GM19467 (cell line): ENCODE measurements around the gene LRRC32.
A peak's percentile ranks its signal among the peaks of the same experiment; 100 is the strongest.
"Not testable (repeated sequence)": the region's sequence is repeated elsewhere in the genome, so short reads cannot be mapped to it uniquely, and the experiment has no call there.

ENCODE experiments used
- ATAC-seq: cut with Tn5 transposase; IDR thresholded peaks from one replicate; pipeline ENCODE4 v1.9.1; 2021; ENCODE audit warnings: mild to moderate bottlenecking, moderate library complexity; ENCODE audit not compliant: unreplicated experiment

LRRC32 gene

DNA sequence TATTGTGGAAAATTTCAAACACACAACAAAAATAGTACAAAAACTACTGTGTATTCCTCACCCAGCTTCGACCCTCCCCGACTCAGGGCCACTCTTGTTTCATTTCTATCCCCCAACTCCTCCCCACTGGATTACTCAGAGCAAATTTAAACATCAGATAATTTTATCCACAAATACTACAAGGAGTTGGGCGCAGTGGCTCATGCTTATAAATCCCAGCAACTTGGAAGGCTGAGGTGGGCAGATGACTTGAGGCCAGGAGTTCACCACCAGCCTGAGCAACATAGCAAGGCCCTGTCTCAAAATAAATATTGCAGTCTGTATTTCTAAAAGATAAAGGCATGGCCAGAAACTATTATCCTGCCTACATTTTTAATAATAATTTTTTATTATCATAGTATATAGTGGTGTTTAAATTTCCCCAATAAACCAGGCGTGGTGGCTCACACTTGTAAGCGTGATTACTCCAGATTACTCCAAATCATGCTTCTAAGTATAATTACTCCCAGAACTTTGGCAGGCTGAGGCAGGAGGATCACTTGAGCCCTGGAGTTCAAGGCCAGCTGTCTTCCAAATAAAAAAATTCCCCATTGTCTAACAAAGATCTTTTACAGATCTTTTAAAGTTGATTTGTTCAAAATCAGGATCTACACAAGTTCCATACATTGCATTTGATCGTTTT lies 39.8 kb downstream of the LRRC32 start:
- ATAC-seq = no peak

DNA sequence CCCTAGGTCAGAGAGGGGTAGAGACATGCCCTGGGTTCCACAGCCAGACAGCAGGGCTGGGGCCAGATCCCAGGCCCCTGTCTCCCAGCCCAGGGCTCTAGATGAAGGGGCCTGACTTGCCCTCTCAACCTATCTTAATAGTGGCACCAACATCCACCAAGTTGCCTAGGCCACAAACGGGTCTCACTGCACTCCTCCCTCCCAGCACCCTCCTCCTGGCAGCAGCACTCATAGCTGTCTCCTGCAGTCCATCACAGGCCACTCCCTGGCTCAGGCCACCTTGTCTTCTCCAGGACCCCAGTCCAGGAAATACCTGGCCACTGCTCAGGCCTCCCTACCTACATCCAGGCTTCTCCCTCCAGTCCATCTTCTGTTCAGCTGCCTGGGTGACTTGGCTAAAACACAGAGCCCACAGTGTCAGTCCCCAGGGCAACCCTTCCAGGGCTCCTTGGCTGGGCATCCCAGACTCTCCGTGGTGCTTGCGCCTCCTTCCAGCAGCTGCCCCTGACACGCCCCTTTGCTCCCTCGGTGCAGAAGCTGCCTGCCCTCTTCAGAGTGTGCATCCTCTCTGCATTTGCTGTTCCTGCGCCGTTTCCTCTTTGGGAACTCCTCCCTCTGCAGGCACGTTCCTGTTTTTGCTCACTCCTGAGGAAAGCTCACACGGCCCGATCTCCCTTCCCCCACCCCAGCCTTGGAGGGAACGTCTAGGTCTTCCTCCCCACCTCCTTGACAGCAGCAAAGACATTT lies 40.5 kb downstream of the LRRC32 start:
- ATAC-seq = no peak

DNA sequence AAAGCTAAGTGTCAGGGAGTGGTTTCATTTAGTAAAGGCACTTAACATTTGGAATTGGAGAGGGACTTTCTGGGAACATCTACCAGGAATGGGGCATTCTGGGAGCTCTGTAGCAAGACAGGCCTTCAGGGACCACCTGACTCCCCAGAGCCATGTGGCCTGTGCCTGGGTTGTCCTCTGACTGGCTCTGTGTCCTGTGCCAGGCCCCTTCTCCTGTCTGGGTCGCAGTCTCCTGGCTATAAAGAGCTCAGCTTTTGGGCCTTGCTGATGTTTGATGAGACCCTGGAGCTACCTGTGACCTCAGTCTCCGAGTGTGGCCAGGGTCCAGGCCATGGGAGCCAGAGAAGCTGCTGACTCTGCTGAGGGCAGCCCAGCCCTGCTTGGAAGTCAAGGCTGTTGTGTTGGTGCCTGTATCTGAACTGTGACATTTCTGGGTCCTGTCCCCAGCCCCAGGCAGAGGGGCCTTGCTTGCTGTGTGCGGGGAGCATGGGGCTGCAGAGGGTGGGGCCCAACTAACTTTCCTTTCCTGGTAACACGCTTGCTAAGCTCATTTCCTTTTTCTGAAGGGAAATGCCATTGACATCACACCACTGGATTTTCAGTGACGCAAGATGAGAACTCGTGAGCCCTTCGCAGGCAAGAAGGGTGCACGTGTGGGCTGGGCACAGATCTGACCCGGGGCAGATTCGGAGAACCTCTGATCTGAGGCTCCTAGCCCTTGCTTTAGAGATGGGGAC lies 41.3 kb downstream of the LRRC32 start:
- no peak for ATAC-seq

DNA sequence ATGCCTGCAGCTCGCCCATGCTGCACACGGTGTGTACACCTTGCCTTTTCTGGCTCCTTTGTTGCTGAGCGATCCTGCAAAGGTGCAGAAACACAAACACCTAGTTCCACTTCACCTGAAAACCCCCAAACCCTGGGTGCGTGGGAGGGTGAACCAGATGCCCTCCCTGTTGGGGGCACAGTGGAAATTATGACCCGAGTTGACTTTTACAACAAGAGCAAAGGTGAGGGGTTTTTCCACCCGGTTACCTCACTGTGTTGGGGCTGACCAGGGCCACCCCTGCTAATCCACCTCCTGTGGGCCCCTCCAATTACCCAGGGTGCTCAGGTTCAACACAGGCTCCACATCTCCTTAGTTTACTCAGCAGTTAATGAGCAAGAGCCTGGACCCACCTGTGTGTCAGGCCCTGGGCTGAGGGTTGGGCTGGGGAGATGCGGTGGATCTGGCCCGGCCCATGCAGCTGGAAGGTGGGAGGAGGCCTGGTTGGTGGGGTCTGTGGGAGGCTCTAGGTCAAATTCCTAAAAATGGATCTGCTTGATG lies 42.1 kb downstream of the LRRC32 start:
- ATAC-seq = no peak

DNA sequence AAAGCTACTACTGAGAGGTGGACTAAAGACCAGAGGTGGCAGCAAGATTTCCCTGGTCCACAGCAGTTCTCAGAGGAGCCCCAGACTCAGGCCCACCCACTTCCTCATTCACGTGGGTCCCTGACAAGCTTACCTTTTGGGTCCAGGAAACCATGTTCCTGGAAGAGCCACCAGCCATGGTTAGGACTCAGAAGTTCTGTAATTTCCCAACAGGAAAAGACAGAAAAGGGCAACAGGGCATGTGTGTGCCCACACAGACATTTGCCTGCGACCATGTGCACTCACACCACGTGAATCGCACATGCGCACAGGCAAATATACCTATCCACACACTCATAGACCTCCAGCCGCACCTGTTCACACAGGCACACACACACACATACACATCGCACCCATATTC lies 42.9 kb downstream of the LRRC32 start:
- ATAC-seq = no peak

DNA sequence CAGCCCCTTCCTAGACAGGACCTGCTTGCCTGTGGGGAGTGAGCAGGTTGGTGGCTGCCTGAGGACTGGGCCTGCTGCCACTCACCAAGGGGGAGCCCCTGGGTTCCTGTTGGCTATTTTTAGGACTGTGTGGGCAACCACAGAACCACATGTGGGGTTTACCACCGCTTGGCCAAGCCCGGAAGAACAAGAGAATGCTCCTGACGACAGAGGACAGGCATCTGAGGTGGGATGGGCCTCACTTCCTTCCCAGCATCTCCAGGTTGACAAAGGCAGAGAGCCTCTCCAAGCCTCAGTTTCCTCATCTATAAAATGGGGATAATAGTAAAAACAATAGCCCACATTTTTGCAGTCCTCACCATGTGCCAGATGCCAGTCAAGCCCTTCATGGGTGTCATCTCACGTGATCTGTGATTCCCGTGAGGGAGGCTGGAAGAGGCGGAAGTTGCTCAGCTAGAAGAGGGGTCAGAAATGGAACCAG lies 43.6 kb downstream of the LRRC32 start:
- ATAC-seq = peak; percentile 82

DNA sequence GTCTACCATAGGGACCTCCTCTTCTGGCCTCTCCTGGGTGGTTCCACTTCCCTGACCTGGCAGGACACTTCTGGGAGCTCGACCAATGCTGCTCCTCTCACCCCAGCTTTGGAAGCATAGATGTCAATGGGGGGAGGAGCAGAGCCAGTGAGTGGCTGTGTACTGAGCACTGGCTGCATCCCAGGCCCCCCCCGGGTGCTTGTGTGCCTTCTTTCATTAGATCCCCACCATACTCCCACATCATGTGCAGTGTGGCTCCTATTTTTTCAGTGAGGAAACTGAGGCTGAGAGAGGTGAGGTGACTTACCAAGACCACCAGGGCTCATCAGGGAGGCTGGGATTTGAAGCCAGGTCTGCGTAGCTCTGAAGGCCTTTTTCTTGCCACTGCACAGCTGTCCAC lies 44.3 kb downstream of the LRRC32 start:
- ATAC-seq = no peak

DNA sequence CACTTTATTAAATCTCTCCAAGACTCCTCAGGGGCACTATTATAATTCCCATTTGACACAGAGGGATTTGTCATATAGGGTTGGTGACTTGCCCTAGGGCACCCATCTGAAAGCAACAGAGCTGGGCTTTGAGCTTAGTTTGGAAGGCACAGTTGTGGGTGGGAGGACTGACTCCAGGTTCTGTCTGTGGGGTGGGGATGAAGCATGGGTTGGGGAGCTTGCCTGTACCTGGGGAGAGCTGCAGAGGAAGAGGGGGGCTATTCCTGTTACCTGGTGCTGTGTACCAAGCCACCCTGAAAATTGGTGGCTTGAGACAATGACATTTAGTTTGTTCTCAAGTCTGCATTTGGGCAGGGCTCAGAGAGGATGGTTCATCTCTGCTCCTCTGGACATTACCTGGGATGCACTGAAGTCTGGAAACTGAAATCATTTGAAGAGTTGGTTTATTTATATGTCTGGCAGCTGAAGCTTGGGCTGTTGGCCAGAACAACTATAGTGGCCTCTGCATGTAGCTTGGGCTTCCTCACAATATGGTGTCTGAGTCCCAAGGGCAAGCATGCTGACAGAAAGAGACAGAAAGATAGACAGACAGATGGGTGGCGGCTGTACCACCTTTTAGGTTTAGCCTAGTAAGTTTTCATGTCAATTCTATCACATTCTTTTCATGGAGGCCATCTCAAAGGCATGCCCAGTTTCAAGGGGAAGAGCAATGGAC lies 44.9 kb downstream of the LRRC32 start:
- no peak for ATAC-seq

DNA sequence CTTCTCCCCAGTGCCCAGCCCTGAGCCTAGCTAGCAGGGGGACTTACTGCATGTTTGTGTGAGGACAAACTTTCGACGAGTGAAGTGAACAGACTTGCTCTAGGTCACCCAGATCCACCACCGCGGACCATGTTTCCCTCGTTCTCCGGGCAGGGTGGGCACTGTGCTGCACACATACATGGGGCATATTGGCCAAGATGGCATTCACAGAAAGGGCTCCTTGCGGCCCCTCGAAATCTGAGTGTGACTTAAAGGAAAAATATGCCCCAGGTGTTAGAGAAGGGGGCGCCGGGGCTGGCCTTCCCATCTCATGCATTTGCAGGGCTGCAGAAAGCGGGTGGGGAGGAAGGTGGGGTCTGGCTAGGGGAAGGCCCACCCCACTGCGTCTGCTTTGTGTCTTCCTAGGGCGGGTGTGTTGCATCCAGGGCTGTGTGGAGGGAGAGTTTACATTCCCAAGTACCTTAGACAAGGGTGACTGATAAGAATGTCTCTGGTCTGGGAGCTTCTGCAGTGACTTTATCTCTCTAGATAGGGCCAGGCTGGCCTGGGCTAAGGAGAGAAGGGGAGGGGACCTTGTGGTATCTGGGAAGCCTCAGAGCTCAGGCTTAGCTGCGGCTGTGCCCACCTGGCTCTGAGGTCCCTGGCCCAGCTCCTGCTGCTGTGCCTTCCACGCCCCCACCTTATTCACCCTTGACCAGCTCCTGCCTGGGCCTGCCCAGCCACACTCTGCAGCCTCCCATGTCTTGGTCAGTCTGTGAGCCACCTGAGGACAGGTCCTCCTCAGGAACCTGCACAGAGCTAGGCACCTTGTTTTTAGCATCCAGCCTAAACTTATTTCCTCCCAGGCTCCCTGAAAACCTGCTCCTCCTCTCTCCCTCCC lies 45.8 kb downstream of the LRRC32 start:
- ATAC-seq = no peak

DNA sequence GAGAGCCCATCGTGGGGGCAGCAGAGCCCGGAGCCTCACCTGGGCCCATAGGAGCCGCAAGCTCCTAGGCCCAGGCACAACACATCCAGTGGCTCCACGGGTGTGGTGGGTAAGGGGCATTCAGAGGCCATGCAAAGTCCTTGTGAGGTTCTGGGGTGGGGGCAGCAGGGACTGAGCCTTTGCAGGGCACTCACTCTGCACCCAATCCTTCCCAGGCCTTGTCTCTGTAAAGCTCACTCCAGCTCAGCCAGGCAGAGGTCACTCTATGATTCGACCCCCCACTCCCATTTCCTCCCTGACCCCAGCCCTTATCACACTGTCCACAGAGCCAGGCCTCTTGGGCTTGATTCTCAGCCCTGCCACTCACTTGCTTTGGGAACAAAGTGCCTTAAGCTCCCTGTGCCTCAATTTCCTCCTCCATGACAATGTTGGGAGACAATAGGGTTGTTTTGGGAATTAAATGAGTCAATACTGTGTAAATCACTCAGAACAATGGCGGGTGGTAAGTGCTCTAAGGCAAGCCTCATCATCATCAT lies 46.6 kb downstream of the LRRC32 start:
- ATAC-seq = no peak

DNA sequence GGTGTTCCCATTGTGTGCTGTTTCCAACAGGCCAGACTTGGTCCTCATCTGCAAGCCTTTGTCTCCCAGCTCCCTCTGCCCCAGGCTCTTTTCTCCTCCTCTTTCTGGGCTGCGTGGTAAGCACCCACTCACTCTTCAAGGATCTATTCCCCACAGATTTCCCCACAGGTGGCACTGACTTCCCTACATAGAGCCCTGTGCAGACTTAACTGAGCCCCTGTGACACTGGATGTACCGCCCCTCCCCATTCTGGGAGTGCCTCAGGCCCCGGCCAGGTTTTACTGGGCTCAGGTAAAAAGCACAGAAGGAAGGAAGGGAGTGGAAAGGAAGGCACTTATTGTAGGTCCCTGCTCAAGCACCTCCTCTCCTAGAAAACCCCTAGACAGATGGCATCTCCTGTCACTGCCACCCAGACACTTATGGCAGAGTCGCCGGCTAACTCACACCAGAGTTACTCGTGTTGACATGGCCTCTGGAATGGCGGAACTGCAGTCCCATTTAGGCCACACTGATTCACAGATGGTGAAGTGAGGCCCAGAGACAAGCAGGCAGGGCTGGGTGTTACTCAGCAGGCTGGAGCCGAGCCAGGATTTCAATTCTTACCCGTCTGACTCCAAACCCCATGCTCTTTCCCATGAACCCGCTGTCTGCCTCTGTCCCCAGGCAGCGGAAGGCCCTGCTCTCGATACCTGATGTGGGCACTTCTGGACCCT lies 47.2 kb downstream of the LRRC32 start:
- no peak for ATAC-seq

DNA sequence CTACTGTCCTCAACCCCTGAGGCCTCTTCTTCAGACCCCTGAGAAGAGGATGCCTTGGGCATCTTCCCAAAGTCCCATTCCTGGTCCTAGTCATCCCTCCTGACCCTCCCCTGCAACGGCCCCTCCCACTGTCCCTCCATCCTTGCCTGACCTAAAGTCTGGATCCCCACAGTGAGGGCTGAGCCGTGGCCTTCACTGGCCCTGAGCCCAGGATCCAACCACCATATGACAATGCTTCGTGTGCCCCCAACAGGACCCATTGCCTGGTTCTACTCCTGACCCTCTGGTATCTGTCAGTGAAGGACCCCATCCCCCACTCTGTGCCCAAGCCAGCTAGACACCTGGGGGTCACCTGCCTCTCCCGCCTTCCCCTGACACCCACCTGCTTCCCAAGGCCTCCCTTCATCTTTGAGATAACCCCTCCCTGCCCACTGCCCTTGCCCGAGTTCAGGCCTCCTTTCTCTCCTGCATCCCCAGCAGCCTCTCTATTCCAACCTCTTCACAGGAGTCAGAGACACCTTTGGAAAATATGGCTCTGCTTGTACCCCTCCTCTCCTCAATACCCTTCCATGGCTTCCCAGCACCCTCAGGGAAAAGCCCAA lies 48.0 kb downstream of the LRRC32 start:
- ATAC-seq = no peak

DNA sequence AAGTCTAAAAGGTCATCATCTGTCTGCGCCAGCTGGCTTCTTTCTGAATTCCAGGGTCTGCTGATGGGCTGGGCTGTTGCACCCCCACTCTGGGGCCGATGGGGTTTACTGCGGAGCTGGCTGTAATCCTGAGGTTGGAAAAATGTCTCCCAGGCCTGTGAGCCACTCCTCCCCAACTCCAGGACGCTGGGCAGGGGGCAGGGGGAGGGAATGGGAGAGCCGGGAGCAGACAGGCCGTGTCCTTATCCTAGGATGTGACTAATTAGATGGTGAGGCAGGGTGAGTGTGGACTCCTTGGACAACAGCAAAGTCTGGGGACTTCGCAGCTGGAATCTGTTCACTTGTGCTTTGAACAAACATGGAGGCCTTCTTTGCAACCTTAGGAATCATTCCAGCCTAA lies 48.7 kb downstream of the LRRC32 start:
- ATAC-seq = no peak

DNA sequence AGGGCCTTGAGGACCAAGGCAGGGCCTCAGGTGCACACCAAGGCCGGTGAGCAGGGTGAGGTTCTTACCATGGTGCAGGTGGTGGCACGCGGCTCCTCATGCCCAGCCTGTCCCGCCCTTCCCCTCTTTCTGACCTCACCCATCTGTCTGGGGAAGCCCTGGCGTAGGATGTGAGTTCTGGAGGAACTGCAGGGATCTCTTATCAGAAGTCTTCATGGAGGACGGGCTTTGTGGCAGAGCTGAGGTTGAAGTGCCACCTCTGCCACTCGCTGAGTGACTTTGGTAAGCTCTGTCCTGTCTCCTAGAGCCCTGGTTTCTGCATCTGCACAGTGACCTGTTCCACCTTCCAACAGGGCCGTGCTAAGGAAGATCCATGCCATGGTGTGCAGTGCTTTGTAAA lies 49.1 kb downstream of the LRRC32 start:
- no peak for ATAC-seq

DNA sequence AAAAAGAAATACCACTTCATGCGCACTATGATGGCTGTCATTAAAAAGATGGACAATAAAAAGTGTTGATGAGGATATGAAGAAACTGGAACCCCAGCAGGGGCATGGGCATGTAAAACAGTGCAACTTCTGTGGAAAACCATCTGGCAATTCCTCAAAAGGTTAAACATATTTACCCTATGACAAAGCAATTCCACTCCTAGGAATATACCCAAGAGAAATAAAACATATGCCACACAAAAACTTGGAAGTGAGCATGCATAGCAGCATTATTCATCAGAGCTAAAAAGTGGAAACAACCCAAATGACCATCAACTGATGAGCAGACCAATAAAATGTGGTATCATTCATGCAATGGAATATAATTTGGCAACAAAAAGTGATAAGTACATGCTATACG lies 50.1 kb downstream of the LRRC32 start:
- no peak for ATAC-seq

DNA sequence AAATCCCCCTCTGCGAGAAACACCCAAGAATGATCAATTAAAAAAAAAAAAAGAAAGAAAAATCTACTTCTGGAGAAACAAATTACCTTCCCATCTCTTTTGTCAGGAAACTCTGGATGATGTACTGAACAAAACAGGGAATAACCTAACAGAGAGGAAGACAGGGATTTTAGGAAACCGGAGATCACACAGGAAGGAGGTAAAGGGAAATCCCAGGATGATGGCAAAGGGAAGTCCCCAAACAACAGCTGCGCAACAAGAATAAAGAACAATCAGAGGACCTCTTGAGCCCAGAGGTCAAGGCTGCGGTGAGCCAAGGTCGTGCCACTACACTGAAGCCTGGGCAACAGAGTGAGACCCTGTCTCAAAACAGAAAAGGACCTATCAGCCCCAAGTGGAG lies 50.7 kb downstream of the LRRC32 start:
- ATAC-seq = not testable (repeated sequence)

DNA sequence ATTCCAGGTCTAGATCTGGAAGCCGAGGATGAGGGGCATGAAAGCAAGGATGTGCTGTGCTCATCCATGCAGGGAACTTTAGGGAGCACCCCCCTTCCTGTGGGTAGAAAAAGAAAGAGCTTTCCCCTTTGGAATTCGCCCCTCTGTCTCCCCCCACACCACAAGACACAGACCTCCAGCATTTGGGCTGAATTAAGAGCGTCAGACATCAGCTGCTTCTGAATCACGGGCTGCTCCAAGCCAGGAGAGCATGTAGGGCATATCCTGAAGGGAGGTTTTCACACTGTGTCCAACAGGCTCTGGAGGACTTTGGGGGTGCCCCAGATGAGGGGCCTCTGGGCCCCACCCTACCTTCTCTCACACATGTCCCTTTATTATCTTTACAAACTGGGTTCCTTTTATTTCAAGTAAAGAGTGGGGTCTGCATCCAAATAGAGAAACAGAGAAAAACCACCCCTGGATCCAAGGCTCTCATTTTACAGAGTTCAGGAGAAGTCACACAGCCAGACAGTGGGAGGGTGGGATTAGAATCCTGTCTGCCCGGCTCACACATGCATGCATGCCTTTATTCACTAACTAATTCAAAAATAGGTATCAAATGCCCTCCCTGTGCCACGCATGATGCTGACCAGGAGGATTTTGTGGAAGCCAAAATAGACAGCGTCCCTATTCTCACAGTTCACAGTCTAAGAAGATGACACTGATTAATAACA lies 52.8 kb downstream of the LRRC32 start:
- ATAC-seq = no peak
